Suprapubic skin (tissue), 4 donors: ENCODE measurements around the gene ESF1. TPM values are rescaled to one million over a fixed set of nuclear protein-coding genes. Genes with fewer than 3 reads are reported as not detected.

ENCODE experiments used
- DNase-seq, 2 donors: peaks; one replicate each; pipeline ENCODE4 v3.0.0-alpha.2; 2019; ENCODE audit warnings: low spot score in 2 of 2
- H3K27ac ChIP-seq: fragments of 200-600 bp; sonication (generic); one replicate; pipeline ENCODE4 v1.5.1; 2019
- H3K27me3 ChIP-seq: fragments of 200-600 bp; sonication (generic); one replicate; pipeline ENCODE4 v1.5.1; 2019
- H3K36me3 ChIP-seq: fragments of 200-600 bp; sonication (generic); one replicate; pipeline ENCODE4 v1.5.1; 2019
- H3K4me1 ChIP-seq: fragments of 200-600 bp; sonication (generic); one replicate; pipeline ENCODE4 v1.5.1; 2019
- H3K4me3 ChIP-seq: fragments of 200-600 bp; sonication (generic); one replicate; pipeline ENCODE4 v1.5.1; 2019; ENCODE audit warnings: mild to moderate bottlenecking
- H3K9me3 ChIP-seq: fragments of 200-600 bp; sonication (generic); one replicate; pipeline ENCODE4 v1.5.1; 2019
- EP300 ChIP-seq: sonication (generic); formaldehyde crosslinking; IDR thresholded peaks from one replicate; pipeline ENCODE4 v1.6.1; 2017; ENCODE audit warnings: antibody characterized with exemption
- POLR2A ChIP-seq, 2 donors: fragments of 450-650 bp; IDR thresholded peaks; one replicate each; pipeline ENCODE4 v1.6.1; 2017; ENCODE audit warnings: antibody characterized with exemption in 2 of 2, mild to moderate bottlenecking in 2 of 2, moderate library complexity in 2 of 2
- POLR2AphosphoS5 ChIP-seq, 3 donors: sonication (generic); formaldehyde crosslinking; IDR thresholded peaks; one replicate each; pipeline ENCODE4 v1.6.1; 2017; ENCODE audit warnings: antibody characterized with exemption in 3 of 3
- WGBS: methylation state at CpG from one replicate; pipeline ENCODE4 v1.1.5; 2018; 5-methylcytosine and 5-hydroxymethylcytosine counted together
- total RNA-seq, 4 donors: library from RNA; depleted of rRNA; stranded (reverse); fragments of >200 nt; gene quantifications; one replicate each; pipeline ENCODE4 v1.1.0, GENCODE V29; 2016
- TF ChIP-seq, protein P1 (sequence below), 2 donors: fragments of 200-600 bp in 1 of 2; fragments of 450-650 bp in 1 of 2; sonication (generic) in 1 of 2; IDR thresholded peaks; one replicate each; pipeline ENCODE4 v1.5.1; 2016 to 2019; ENCODE audit warnings: antibody characterized with exemption in 2 of 2, mild to moderate bottlenecking in 1 of 2, moderate library complexity in 1 of 2

Gene ESF1
- total RNA-seq, 4 donors from 2014 or later: 9.0 to 20.4 (median 10.9) TPM

DNA sequence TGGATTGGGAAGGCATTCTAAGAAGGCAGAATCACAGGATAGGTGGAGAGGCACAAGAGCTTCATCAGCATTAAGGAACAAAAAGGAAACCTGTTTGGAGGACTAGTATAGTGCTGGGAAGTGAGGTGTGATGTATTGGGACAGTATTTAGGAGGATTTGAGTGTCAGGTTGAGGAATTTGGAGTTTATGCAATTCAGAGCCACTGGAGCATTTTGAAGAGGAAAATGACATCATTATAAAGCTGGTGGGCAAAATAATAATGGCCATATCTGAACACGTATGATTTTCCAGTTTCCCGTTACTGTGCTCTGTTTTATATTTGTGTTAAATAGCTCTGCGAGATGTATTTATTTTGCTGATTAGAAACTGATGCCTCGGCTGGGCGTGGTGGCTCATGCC is 14.3 kb upstream of the ESF1 start:
- Histone ChIP-seq H3K9me3 (no peaks in the 10 kb centered on the region), H3K36me3 (peaks cover 72% of the 10 kb centered on the region), H3K27ac (no peak overlapping the region), H3K4me3 (no peak overlapping the region), H3K4me1 (peaks cover 21% of the 10 kb centered on the region), H3K27me3 (no peaks in the 10 kb centered on the region)
- TF ChIP-seq, protein P1, sequence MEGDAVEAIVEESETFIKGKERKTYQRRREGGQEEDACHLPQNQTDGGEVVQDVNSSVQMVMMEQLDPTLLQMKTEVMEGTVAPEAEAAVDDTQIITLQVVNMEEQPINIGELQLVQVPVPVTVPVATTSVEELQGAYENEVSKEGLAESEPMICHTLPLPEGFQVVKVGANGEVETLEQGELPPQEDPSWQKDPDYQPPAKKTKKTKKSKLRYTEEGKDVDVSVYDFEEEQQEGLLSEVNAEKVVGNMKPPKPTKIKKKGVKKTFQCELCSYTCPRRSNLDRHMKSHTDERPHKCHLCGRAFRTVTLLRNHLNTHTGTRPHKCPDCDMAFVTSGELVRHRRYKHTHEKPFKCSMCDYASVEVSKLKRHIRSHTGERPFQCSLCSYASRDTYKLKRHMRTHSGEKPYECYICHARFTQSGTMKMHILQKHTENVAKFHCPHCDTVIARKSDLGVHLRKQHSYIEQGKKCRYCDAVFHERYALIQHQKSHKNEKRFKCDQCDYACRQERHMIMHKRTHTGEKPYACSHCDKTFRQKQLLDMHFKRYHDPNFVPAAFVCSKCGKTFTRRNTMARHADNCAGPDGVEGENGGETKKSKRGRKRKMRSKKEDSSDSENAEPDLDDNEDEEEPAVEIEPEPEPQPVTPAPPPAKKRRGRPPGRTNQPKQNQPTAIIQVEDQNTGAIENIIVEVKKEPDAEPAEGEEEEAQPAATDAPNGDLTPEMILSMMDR (IDR thresholded peaks at IDR 0.05): no peak
- TF ChIP-seq POLR2AphosphoS5 (IDR thresholded peaks at IDR 0.05) (no peak), POLR2A (IDR thresholded peaks at IDR 0.05) (no peak), EP300 (no peak)
- no peak for DNase-seq
- WGBS: 87% methylated on average over 5 of the region's 5 CpGs

DNA sequence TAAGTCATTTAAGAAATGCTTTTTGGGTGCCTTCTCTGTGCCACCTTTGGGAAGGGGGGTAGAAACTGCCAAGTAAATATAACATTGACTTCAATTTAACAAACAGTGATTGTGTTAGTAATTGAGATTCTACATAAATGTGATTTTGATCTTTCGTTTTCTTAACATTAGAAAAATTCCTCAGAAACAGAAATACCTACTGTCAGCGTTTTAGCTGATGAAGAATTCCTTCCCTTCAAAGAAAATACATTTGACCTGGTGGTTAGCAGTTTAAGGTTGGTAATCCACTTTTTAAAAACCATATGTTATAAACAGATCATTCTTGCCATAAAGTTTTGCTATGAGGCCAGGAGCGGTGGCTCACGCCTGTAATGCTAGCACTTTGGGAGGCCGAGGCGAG is 9.9 kb upstream of the ESF1 start:
- H3K27ac ChIP-seq: no peak overlapping the region
- no peaks in the 10 kb centered on the region for H3K9me3 ChIP-seq
- H3K36me3 ChIP-seq: peaks cover 85% of the 10 kb centered on the region
- TF ChIP-seq POLR2A (IDR thresholded peaks at IDR 0.05): no peak
- no peak for TF ChIP-seq POLR2AphosphoS5 (IDR thresholded peaks at IDR 0.05)
- no peak for TF ChIP-seq EP300
- TF ChIP-seq, protein P1 (IDR thresholded peaks at IDR 0.05): no peak
- 97% methylated on average over 6 of the region's 6 CpGs for WGBS
- H3K4me1 ChIP-seq: peaks cover 4% of the 10 kb centered on the region
- H3K27me3 ChIP-seq: no peaks in the 10 kb centered on the region
- no peak for DNase-seq
- no peak overlapping the region for H3K4me3 ChIP-seq

DNA sequence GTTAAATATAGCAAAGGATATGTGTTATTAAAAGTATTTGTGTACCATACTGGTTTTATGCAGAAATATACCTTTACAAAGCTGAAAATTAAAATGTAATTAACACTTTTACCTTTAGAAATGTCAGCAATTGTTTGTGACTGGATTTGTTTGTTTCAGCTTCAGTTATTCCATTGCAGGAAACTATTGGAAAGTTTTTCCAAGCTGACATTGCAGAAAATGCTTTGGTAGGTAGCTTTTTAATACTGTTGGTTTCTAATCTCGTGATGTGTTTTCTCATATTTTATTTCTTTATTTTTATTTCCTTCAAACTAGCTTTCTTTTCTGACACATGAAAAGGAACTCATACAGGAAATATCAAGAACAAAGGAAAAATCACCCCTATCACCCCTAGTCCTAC is 8.3 kb upstream of the ESF1 start:
- no peaks in the 10 kb centered on the region for H3K9me3 ChIP-seq
- H3K4me1 ChIP-seq: peaks cover 4% of the 10 kb centered on the region
- peaks cover 76% of the 10 kb centered on the region for H3K36me3 ChIP-seq
- WGBS: 96% methylated on average over 1 of the region's 1 CpG
- H3K27me3 ChIP-seq: no peaks in the 10 kb centered on the region
- TF ChIP-seq POLR2AphosphoS5 (IDR thresholded peaks at IDR 0.05): no peak
- TF ChIP-seq EP300: no peak
- no peak for TF ChIP-seq POLR2A (IDR thresholded peaks at IDR 0.05)
- TF ChIP-seq, protein P1 (IDR thresholded peaks at IDR 0.05): no peak
- H3K4me3 ChIP-seq: no peak overlapping the region
- DNase-seq: no peak
- H3K27ac ChIP-seq: no peak overlapping the region

DNA sequence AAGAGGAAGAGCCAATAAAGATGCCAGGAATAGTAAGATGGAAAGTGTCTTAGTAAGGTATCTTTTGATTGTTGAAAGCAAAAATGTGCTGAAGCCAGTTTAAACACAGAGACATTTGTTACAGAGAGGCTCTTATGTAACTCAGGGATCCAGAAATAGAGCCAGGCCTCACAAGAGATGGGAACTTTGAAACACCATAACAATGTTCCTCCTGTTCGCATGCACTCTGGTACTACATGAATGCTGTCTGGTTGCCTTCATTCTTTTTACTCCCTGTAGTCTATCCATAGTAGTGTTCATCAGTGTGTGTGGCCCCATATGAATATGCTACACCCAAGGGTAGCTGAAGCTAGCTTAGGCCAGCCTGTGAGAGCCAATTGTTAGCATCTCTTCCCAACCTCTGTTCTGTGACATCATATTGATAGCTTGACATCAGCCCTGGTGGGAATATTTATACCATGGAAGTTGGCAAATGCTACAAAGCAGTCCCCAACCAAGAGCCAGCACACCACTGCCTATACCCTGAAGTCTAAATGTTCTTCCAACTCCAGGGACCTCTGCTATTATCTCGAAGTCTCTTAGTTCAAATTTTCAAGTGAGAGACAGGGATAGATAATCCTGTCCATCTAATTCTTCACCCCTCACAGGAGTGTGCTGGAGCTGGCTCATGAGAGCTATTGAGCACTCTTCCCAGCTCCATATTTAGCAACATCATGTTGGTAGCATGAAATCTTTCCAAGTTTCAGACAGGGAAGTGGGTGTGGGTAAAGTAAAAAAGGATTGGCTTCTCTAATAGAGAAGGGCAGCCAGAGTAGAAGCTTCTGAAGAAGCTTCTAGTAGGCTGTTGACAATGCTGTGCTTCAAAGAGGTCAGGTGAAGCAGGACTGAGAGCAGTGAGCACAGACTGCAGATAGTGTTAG is 7.1 kb upstream of the ESF1 start:
- H3K27me3 ChIP-seq: no peaks in the 10 kb centered on the region
- no peak for DNase-seq
- H3K36me3 ChIP-seq: peaks cover 68% of the 10 kb centered on the region
- WGBS: 93% methylated on average over 2 of the region's 2 CpGs
- no peak overlapping the region for H3K4me3 ChIP-seq
- H3K4me1 ChIP-seq: peaks cover 15% of the 10 kb centered on the region
- H3K9me3 ChIP-seq: no peaks in the 10 kb centered on the region
- no peak for TF ChIP-seq EP300
- TF ChIP-seq, protein P1 (IDR thresholded peaks at IDR 0.05): no peak
- no peak for TF ChIP-seq POLR2AphosphoS5 (IDR thresholded peaks at IDR 0.05)
- TF ChIP-seq POLR2A (IDR thresholded peaks at IDR 0.05): no peak
- H3K27ac ChIP-seq: no peak overlapping the region

DNA sequence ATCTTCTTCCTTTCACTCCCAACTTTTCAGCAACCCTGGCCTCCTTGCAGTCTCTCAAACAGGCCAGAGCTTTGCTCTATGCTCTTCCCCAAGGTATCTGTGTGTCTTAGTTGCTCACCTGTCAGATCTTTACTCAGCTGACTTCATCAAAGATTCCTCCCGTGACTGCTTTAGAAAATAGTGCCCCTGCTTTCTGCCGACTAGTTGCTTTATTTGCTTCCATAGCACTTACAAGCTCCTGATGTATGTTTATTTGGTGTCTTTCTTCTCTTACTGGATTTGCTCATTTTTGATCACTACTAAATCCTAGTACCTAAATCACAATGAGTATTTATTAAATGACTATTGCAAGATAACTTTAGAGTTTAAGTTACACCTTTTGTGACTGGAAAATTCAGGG is 6.0 kb upstream of the ESF1 start:
- Histone ChIP-seq H3K4me3 (no peak overlapping the region), H3K27me3 (no peaks in the 10 kb centered on the region), H3K36me3 (peaks cover 57% of the 10 kb centered on the region), H3K4me1 (peaks cover 26% of the 10 kb centered on the region), H3K9me3 (no peaks in the 10 kb centered on the region), H3K27ac (no peak overlapping the region)
- no peak for DNase-seq
- TF ChIP-seq, protein P1 (IDR thresholded peaks at IDR 0.05): no peak
- no peak for TF ChIP-seq POLR2A (IDR thresholded peaks at IDR 0.05)
- no peak for TF ChIP-seq EP300
- no peak for TF ChIP-seq POLR2AphosphoS5 (IDR thresholded peaks at IDR 0.05)
- 88% methylated on average over 2 of the region's 2 CpGs for WGBS
